Loucy (cell line): Measurements from ENCODE around the gene ZNF132.

Experiments used
- H2AFZ ChIP-seq: fragments of 200-600 bp; sonication (generic); 2 replicates; pipeline ENCODE4 v1.6.0; 2016; ENCODE audit warnings: antibody characterized with exemption, mild to moderate bottlenecking, low read length, moderate library complexity
- H3F3A ChIP-seq: fragments of 200-600 bp; 2 replicates; pipeline ENCODE4 v1.6.0; 2016; ENCODE audit warnings: antibody characterized with exemption, low read depth, mild to moderate bottlenecking
- H3K27me3 ChIP-seq: fragments of 200-600 bp; sonication (generic); 2 replicates; pipeline ENCODE4 v1.6.1; 2014; ENCODE audit warnings: low read length, mild to moderate bottlenecking; ENCODE audit not compliant: insufficient read depth, poor library complexity, severe bottlenecking
- H3K36me3 ChIP-seq: fragments of 200-600 bp; sonication (generic); 2 replicates; pipeline ENCODE4 v1.6.1; 2016; ENCODE audit warnings: low read length; ENCODE audit not compliant: insufficient read depth
- H3K4me1 ChIP-seq: fragments of 200-600 bp; sonication (generic); 2 replicates; pipeline ENCODE4 v1.5.1; 2014; ENCODE audit warnings: low read length, mild to moderate bottlenecking; ENCODE audit not compliant: insufficient read depth, poor library complexity, severe bottlenecking
- H3K4me2 ChIP-seq: fragments of 200-600 bp; sonication (generic); 2 replicates; pipeline ENCODE4 v1.6.0; 2014; ENCODE audit warnings: antibody characterized with exemption, low read length, low read depth, mild to moderate bottlenecking; ENCODE audit not compliant: poor library complexity, severe bottlenecking
- H3K4me3 ChIP-seq: fragments of 200-600 bp; sonication (generic); 2 replicates; pipeline ENCODE4 v1.5.1; 2014; ENCODE audit warnings: low read length, mild to moderate bottlenecking, mixed read lengths; ENCODE audit not compliant: poor library complexity, severe bottlenecking
- H3K79me2 ChIP-seq: fragments of 200-600 bp; sonication (generic); 2 replicates; pipeline ENCODE4 v1.6.1; 2014; ENCODE audit warnings: low read length; ENCODE audit not compliant: insufficient read depth
- H3K9ac ChIP-seq: fragments of 200-600 bp; sonication (generic); 2 replicates; pipeline ENCODE4 v1.6.0; 2014; ENCODE audit warnings: mild to moderate bottlenecking, low read depth, low read length, moderate library complexity; ENCODE audit not compliant: poor library complexity, severe bottlenecking
- H3K9me2 ChIP-seq: fragments of 200-600 bp; sonication (generic); replicated peaks from 2 replicates; pipeline ENCODE4 v1.6.1; 2016; ENCODE audit warnings: low read depth, low read length, mixed read lengths
- H3K9me3 ChIP-seq: fragments of 200-600 bp; sonication (generic); 2 replicates; pipeline ENCODE4 v1.6.1; 2014; ENCODE audit warnings: mild to moderate bottlenecking, antibody characterized with exemption, low read length, low read depth; ENCODE audit not compliant: insufficient read depth
- H4K20me1 ChIP-seq: fragments of 200-600 bp; sonication (generic); 2 replicates; pipeline ENCODE4 v1.6.0; 2014; ENCODE audit warnings: antibody characterized with exemption, low read length, mild to moderate bottlenecking; ENCODE audit not compliant: insufficient read depth, poor library complexity, severe bottlenecking
- EZH2phosphoT487 ChIP-seq: fragments of 200-600 bp; IDR thresholded peaks from 2 replicates; pipeline ENCODE4 v1.6.1; 2018; ENCODE audit warnings: antibody characterized with exemption, mild to moderate bottlenecking, moderate library complexity, borderline replicate concordance
- TF ChIP-seq, protein P1 (sequence below): fragments of 200-600 bp; sonication (generic); conservative IDR thresholded peaks from 2 replicates; pipeline ENCODE4 v1.5.1; 2014; ENCODE audit warnings: mild to moderate bottlenecking, antibody characterized with exemption, low read length

ZNF132 gene

DNA sequence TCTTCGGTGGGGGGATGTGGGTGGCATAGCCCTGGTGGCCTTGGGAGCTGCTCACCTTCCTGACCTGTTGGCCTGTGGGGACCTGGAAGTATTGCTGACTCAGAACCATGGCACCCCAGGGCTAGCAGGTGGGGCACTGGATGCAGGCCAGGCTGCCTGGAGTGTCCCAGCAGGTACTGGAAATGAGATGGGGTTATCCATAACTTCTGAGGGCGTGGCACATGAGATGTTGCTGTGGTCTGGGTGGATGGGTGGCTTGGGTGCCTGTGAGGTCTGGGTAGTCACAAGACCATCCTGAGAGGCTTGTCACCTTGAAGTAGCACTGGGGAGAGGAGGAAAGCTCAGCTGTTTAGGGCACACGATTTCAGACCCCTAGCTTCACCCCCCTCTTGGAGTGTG is 45.1 kb downstream of the ZNF132 start:
- peaks cover 31% of the 10 kb centered on the region for H3K79me2 ChIP-seq
- TF ChIP-seq, protein P1, sequence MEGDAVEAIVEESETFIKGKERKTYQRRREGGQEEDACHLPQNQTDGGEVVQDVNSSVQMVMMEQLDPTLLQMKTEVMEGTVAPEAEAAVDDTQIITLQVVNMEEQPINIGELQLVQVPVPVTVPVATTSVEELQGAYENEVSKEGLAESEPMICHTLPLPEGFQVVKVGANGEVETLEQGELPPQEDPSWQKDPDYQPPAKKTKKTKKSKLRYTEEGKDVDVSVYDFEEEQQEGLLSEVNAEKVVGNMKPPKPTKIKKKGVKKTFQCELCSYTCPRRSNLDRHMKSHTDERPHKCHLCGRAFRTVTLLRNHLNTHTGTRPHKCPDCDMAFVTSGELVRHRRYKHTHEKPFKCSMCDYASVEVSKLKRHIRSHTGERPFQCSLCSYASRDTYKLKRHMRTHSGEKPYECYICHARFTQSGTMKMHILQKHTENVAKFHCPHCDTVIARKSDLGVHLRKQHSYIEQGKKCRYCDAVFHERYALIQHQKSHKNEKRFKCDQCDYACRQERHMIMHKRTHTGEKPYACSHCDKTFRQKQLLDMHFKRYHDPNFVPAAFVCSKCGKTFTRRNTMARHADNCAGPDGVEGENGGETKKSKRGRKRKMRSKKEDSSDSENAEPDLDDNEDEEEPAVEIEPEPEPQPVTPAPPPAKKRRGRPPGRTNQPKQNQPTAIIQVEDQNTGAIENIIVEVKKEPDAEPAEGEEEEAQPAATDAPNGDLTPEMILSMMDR, result no peak
- TF ChIP-seq EZH2phosphoT487, result no peak
- H4K20me1 ChIP-seq, result peaks cover 26% of the 10 kb centered on the region
- H2AFZ ChIP-seq, result no peak overlapping the region
- H3K4me3 ChIP-seq, result no peak overlapping the region
- H3K4me1 ChIP-seq, result peaks cover 4% of the 10 kb centered on the region
- no peaks in the 10 kb centered on the region for H3K27me3 ChIP-seq
- H3K4me2 ChIP-seq, result no peak overlapping the region
- H3K9ac ChIP-seq, result no peak overlapping the region
- H3K36me3 ChIP-seq, result peaks cover 33% of the 10 kb centered on the region; the same call in 1 of the 2 replicates
- no peaks in the 10 kb centered on the region for H3K9me2 ChIP-seq
- H3F3A ChIP-seq, result no peaks in the 10 kb centered on the region
- H3K9me3 ChIP-seq, result no peaks in the 10 kb centered on the region

DNA sequence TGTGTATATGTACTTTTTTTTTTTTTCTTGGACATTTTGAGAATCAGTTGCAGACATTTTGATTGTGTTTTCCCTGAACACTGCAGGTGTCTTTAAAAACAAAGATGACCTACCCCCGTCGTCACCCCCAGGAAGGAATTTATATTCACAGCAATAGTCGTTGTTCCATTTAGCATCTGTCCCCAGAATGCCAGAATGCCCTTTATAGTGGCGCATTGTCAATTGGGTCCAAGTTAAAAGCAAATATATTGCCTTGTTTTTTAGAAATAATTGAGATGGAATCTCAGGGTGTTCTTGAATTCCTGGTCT is 46.3 kb downstream of the ZNF132 start:
- H3K4me1 ChIP-seq, result peaks cover 9% of the 10 kb centered on the region
- H2AFZ ChIP-seq, result no peak overlapping the region
- no peak overlapping the region for H3K9ac ChIP-seq
- TF ChIP-seq, protein P1, result no peak
- TF ChIP-seq EZH2phosphoT487, result no peak
- H3K79me2 ChIP-seq, result peaks cover 41% of the 10 kb centered on the region
- no peaks in the 10 kb centered on the region for H3F3A ChIP-seq
- peaks cover 33% of the 10 kb centered on the region; the same call in 1 of the 2 replicates for H3K36me3 ChIP-seq
- no peaks in the 10 kb centered on the region for H3K9me3 ChIP-seq
- H3K4me3 ChIP-seq, result no peak overlapping the region
- H3K27me3 ChIP-seq, result no peaks in the 10 kb centered on the region
- H3K9me2 ChIP-seq, result no peaks in the 10 kb centered on the region
- no peak overlapping the region for H3K4me2 ChIP-seq
- peaks cover 34% of the 10 kb centered on the region for H4K20me1 ChIP-seq

DNA sequence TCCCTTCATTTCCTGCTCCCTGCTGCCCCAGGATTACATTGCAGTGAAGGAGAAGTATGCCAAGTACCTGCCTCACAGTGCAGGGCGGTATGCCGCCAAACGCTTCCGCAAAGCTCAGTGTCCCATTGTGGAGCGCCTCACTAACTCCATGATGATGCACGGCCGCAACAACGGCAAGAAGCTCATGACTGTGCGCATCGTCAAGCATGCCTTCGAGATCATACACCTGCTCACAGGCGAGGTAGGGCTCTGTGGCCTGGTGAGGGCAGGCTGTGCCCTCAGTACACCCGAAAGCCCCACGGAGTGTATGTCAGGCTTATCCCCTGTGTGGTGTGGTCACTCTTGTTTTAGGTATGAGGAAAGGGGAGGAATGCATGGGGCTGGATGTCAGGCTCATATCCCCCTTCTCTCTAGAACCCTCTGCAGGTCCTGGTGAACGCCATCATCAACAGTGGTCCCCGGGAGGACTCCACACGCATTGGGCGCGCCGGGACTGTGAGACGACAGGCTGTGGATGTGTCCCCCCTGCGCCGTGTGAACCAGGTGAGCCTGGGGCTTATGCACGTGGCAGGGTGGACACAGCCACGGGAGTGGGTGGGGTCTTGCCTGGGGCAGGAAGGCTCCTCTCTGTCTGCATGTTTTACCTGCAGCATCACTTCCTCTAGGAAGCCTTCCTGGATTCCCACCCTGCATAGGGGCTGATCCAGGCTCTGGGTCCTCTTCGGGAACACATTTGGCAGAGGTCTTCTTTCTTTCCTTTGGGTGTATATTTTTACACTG is 46.8 kb downstream of the ZNF132 start:
- Histone ChIP-seq H3K4me2 (no peak overlapping the region), H3K79me2 (peaks cover 46% of the 10 kb centered on the region), H3K27me3 (no peaks in the 10 kb centered on the region), H3K9me2 (no peaks in the 10 kb centered on the region), H4K20me1 (peaks cover 40% of the 10 kb centered on the region), H3K9me3 (no peaks in the 10 kb centered on the region), H3F3A (no peaks in the 10 kb centered on the region), H3K4me3 (no peak overlapping the region), H3K9ac (no peak overlapping the region), H3K36me3 (peaks cover 33% of the 10 kb centered on the region; the same call in 1 of the 2 replicates), H3K4me1 (peaks cover 12% of the 10 kb centered on the region), H2AFZ (no peak overlapping the region)
- TF ChIP-seq EZH2phosphoT487, result no peak

DNA sequence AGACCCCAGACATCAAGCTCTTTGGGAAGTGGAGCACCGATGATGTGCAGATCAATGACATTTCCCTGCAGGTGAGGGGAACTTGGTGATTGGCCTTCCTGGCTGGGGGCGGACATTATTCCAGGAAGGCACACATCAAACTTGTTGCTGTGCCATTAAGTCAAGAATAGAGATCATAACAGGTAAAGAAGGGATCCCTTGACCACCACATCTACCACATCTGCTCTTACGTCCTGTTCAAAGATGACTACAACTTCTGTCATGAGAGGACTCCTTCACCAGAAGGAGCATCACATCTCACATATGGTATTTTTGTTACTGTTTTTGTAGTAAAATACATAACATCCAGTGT is 51.8 kb downstream of the ZNF132 start:
- Histone ChIP-seq H3K9ac (peak overlapping the region; percentile 81), H3K9me2 (no peaks in the 10 kb centered on the region)

More for the DNA sequence above, 51.8 kb downstream of the ZNF132 start:
- Histone ChIP-seq H3F3A (no peaks in the 10 kb centered on the region), H3K27me3 (no peaks in the 10 kb centered on the region), H2AFZ (no peak overlapping the region), H3K4me3 (peak overlapping the region; percentile 96), H3K9me3 (no peaks in the 10 kb centered on the region), H4K20me1 (peaks cover 41% of the 10 kb centered on the region), H3K36me3 (peaks cover 11% of the 10 kb centered on the region; the same call in 1 of the 2 replicates), H3K79me2 (peaks cover 74% of the 10 kb centered on the region), H3K4me1 (peaks cover 28% of the 10 kb centered on the region), H3K4me2 (peak overlapping the region; percentile 99)
- TF ChIP-seq, protein P1, result no peak
- TF ChIP-seq EZH2phosphoT487, result no peak
